Testis (tissue), 3 donors: ENCODE data around the gene CXCR1. TPM values are rescaled to one million over a fixed set of nuclear protein-coding genes. Genes with fewer than 3 reads are reported as not detected.

Experiments used
- DNase-seq: peaks from one replicate; pipeline ENCODE4 v3.0.0-alpha.2; 2019
- H3K27ac ChIP-seq, 2 donors: fragments of 200-600 bp; sonication (generic); one replicate each; pipeline ENCODE4 v1.5.1; 2019
- H3K27me3 ChIP-seq: fragments of 200-600 bp; sonication (generic); one replicate; pipeline ENCODE4 v1.5.1; 2019
- H3K36me3 ChIP-seq: fragments of 200-600 bp; sonication (generic); one replicate; pipeline ENCODE4 v1.5.1; 2017; ENCODE audit warnings: low read depth; ENCODE audit errors: missing control alignments
- H3K4me1 ChIP-seq: fragments of 200-600 bp; sonication (generic); one replicate; pipeline ENCODE4 v1.5.1; 2019
- H3K4me3 ChIP-seq, 2 donors: fragments of 200-600 bp; sonication (generic); one replicate each; pipeline ENCODE4 v1.5.1; 2017 to 2019
- H3K9me3 ChIP-seq: fragments of 200-600 bp; sonication (generic); one replicate; pipeline ENCODE4 v1.5.1; 2017
- CTCF ChIP-seq, 3 experiments: fragments of 450-650 bp in 2 of 3; fragments of 200-600 bp in 1 of 3; sonication (generic) in 1 of 3; IDR thresholded peaks; one replicate each; pipeline ENCODE4 v1.5.1; 2016 to 2019; ENCODE audit warnings: antibody characterized with exemption in 3 of 3, mild to moderate bottlenecking in 2 of 3, moderate library complexity in 1 of 3
- POLR2A ChIP-seq: fragments of 450-650 bp; IDR thresholded peaks from one replicate; pipeline ENCODE4 v1.6.1; 2017; ENCODE audit warnings: antibody characterized with exemption, mild to moderate bottlenecking, moderate library complexity
- WGBS, 2 donors: methylation state at CpG; one replicate each; pipeline ENCODE4 v1.1.5; 2018; 5-methylcytosine and 5-hydroxymethylcytosine counted together
- intact Hi-C: fragments of 100-400 bp; cut with DNase I; formaldehyde crosslinking; loops from one replicate; pipeline ENCODE4 v1.15.1; 2023; ENCODE audit warnings: low total_unique reads
- polyA plus RNA-seq: library from polyadenylated mRNA; stranded (reverse); fragments of 350-450 nt; fragmentation: Illumina TruSeq; extraction: RNeasy Lipid Tissue Mini Kit (QIAGEN cat#74804); gene quantifications from one replicate; pipeline ENCODE4 v1.2.3, GENCODE V29; 2014; ENCODE audit warnings: low read depth, low replicate concordance; ENCODE audit not compliant: insufficient read depth
- total RNA-seq, 2 donors: library from RNA; depleted of rRNA; stranded (reverse); fragments of >200 nt; gene quantifications; one replicate each; pipeline ENCODE4 v1.2.3, GENCODE V29; 2016

CXCR1 gene
- total and polyA plus RNA-seq, 3 donors from 2014 or later = 0.16 to 0.61 TPM; not detected in 1

GRCh38 chr2:218146056-218146455, 20.7 kb downstream of the CXCR1 start:
- DNase-seq = no peak
- intact Hi-C loops = no loop called here
- Histone ChIP-seq H3K36me3 (no peaks in the 10 kb centered on the region), H3K9me3 (no peaks in the 10 kb centered on the region), H3K27ac (no peak overlapping the region), H3K4me3 (no peak overlapping the region), H3K4me1 (no peaks in the 10 kb centered on the region), H3K27me3 (no peaks in the 10 kb centered on the region)
- TF ChIP-seq CTCF (IDR thresholded peaks at IDR 0.05) (no peak), POLR2A (no peak)

- intact Hi-C loops = no loop called here
- Histone ChIP-seq H3K36me3 (no peaks in the 10 kb centered on the region), H3K9me3 (no peaks in the 10 kb centered on the region), H3K27ac (no peak overlapping the region), H3K4me1 (no peaks in the 10 kb centered on the region), H3K4me3 (no peak overlapping the region), H3K27me3 (no peaks in the 10 kb centered on the region)
- 62 to 73% methylated on average over 3 of the region's 3 CpGs for WGBS, 2 donors
- no peak for DNase-seq
- TF ChIP-seq CTCF (IDR thresholded peaks at IDR 0.05) (no peak), POLR2A (no peak)
Measured at GRCh38 chr2:218145124-218145523, 21.6 kb downstream of the CXCR1 start.

- DNase-seq = no peak
- Histone ChIP-seq H3K27me3 (no peaks in the 10 kb centered on the region), H3K36me3 (no peaks in the 10 kb centered on the region), H3K9me3 (no peaks in the 10 kb centered on the region), H3K4me1 (no peaks in the 10 kb centered on the region), H3K4me3 (no peak overlapping the region), H3K27ac (no peak overlapping the region)
- TF ChIP-seq CTCF (IDR thresholded peaks at IDR 0.05) (no peak), POLR2A (no peak)
- 79 to 85% methylated on average over 4 of the region's 4 CpGs for WGBS, 2 donors
- intact Hi-C loops = no loop called here
Measured at GRCh38 chr2:218138047-218138446, 28.7 kb downstream of the CXCR1 start.

GRCh38 chr2:218137514-218137913, 29.2 kb downstream of the CXCR1 start:
- no peaks in the 10 kb centered on the region for H3K27me3 ChIP-seq
- no peak overlapping the region for H3K27ac ChIP-seq

More at GRCh38 chr2:218137514-218137913, 29.2 kb downstream of the CXCR1 start:
- Histone ChIP-seq H3K4me1 (no peaks in the 10 kb centered on the region), H3K4me3 (no peak overlapping the region), H3K9me3 (no peaks in the 10 kb centered on the region), H3K36me3 (no peaks in the 10 kb centered on the region)
- intact Hi-C loops = no loop called here
- TF ChIP-seq POLR2A = no peak
- no peak for TF ChIP-seq CTCF (IDR thresholded peaks at IDR 0.05)
- no peak for DNase-seq
- WGBS, 2 donors = 74 to 81% methylated on average over 3 of the region's 3 CpGs
